NCI-H1930 (cell line): ENCODE results near the gene MAP3K8.
"Not testable (repeated sequence)": the region's sequence is repeated elsewhere in the genome, so short reads cannot be mapped to it uniquely, and the experiment has no call there.

Source experiments
- DNase-seq, 2 experiments: peaks; one replicate each; lab custom pipeline; 2025; lab: John Stamatoyannopoulos, UW

MAP3K8 gene

DNA sequence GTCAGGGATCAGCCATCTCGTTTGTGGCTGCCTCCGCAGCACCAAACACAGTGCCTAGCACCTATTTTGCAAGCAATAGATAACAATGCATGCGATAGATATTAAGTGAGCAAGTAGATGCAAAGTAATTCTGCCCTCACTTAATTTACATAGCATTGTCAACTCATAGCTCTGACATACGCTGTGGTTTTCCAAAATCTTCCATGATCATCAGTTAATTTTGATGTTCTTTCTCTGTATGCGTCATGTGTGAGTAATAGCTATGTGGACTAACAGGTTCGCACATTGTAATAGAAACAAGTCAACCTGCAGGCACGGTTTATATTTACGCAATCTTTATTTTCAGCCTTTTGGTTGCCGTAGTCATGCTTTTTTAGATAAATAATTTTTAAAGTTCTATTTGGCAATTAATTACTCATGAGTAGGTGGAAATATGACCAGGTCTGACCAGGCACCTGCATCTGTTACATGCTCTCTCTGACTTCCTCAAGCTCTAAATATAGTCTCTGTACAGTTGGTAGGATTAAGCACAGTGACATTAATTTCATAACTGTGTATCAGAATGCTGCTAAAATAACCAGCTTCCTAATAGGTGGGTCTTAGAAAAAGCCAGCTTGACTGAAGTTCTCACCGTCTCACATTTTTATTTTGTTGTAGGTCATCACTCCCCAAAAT, 13.3 kb downstream of the MAP3K8 start:
- DNase-seq, result no peak

DNA sequence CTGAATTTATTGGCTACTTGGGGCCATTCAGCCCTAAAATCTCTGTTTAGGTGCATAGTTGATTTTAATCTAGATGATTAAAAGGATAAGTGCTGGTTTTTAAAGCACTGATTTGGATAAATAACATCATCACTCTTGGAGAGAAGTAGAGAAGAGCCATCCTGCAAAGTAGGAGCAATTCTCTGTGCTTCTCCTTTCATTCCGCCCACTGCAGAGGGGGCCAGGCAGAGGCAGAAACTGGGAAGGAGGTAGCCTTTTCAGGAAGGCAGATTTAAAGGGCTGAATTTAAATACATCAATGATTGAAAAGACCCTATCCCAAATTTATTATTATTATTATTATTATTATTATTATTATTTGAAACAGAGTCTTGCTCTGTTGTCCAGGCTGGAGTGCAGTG, 14.1 kb downstream of the MAP3K8 start:
- DNase-seq, result no peak

DNA sequence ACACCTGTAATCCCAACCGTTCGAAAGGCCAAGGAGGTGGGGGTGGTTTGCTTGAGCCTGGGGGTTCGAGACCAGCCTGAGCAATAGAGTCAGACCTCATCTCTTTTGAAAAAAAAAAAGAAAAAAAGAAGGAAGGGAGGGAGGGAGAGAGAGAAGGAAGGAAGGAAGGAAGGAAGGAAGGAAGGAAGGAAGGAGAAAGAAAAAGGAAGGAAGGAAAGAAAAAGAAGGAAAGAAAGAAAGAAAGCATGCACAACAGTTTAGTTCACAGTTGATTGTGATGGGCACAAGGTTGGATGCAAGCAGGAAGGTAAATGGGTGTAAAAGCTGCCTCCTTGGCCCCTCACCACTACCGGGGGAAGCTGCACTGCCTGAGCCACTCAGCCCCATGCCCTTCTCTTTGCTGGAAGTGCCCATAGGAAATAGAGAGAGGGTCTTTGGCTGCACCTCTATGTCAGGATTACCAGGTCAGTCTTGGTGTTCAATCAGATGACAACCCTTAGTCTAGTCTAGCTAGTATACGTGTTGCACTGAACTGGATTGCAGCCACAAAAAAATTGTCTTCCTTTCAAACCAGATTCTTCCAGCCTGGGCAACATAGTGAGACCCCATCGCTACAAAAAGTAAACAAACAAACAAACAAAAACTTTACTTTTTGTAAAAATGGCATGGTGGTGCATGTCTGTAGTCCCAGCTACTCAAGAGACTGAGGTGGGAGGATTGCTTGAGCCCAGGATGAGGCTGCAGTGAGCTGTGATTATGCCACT, 20.0 kb downstream of the MAP3K8 start:
- DNase-seq, result no peak

DNA sequence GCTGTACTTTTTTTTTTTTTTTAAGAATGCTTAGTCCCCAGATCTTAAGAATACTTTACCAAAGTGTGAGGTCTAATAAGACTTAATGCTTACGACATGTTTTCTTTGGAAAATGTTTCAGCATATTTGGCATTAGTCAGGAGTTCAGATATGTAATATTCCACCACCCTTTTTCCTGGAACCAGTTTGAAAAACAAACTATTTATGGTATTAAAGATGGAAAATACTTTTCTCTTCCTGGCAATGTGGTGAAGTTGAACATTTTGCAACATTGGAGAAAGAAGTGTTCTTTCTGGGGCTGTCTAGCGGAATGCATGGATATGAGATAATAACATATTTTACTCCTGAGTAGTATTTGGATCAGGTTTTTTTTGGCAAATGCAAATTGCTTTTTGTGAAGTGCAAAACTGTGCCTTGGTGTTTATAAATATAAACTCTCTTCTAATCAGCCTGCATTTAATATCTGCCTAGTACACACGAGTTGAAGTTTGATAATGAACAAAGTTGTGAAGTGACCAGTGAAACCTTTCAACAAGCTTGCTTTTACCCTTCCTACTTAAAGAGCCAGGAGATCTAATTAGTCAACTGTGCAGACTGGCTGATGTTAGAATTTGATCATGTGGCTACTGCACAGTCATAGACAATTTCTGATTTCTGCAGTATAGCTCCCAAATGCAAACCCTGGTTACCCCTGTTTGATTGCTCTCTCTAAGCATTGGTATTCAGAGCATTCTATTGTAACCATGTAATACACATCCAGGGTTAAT, 20.9 kb downstream of the MAP3K8 start:
- no peak for DNase-seq

DNA sequence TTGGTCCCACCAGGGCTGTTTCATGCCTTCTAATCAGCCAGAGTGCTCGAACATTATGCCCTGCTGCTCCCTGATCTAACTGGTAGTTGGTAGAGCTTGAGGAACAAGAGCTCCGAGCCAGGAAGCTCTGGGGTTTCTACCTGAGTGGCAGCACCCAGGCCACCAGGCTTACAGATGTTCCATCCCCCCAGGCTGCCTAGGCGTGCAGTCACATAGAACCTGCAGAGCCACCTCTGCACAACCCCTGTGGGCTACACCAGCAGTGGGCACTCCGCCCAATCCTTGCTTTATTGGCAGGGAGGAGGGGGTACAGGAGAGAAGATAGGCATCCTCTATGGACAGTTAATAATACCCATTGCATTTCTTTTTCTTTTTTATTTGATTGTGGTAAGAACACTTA, 21.8 kb downstream of the MAP3K8 start:
- no peak for DNase-seq

DNA sequence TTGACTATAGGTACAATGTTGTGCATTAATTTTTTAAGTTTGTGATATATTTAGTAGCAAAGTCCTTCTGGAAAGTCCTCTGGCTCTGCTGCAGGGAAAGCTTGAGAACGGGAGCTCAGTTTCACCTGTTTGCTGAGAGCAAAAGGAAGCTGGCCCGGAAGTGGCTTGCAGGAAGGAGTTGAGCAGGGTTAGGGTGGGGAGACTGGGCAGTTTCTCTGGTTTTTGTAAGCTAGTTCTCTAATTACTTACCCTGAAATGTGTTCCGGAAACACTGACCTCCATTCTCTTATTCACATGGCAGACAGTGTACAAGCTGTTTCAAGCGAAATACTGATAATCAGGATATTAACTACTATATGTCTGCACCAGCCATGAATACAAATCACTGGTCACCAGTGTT, 22.3 kb downstream of the MAP3K8 start:
- DNase-seq, result no peak

DNA sequence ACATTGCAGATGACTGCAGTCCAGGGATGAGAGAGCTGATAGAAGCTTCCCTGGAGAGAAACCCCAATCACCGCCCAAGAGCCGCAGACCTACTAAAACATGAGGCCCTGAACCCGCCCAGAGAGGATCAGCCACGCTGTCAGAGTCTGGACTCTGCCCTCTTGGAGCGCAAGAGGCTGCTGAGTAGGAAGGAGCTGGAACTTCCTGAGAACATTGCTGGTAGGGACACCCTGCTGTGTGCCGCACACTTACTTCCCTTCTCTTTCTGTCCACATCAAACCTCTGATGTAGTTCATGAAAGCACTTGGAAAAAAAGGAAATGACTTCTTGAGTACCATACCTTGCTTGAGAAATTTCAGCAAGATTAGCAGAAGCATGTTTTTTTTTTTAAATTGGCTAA, 25.3 kb downstream of the MAP3K8 start:
- DNase-seq, result no peak

DNA sequence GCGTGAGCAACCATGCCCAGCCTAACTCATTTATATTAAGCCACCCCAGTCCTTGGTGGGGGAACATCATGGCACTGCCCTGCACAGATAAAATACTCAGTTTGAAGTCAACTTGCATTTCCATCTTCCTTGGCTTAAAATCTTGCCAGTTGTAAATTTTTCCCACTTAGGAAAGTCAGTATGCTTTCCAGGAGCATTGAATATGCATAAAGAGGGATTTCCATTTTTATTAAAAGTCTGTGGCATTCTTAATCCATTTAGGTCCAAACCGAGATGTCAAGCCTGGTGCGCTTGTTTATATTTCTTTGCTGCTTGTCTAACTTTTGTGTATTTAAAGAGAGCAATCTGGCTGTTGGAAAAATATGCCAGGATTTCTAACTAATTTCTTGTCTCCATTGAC, 26.1 kb downstream of the MAP3K8 start:
- no peak for DNase-seq

DNA sequence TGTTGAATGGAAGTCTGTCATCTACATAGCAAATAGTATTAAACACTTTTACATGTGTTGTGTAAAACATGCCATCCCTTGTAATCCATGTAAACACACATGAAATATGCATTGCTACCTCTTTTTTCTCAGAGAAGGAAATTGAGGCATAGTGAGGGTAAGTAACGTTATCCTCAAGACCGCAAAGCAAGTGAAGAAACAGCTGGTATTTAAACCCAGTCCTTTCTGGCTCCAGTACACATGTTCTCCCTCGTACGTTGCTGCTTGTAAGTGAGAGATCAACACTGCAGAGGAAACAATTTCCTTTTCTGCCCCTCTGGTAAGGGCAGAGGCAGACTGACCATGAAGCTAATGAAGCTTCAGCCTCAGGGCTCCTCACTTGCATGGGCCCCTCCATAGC, 28.5 kb downstream of the MAP3K8 start:
- no peak for DNase-seq

DNA sequence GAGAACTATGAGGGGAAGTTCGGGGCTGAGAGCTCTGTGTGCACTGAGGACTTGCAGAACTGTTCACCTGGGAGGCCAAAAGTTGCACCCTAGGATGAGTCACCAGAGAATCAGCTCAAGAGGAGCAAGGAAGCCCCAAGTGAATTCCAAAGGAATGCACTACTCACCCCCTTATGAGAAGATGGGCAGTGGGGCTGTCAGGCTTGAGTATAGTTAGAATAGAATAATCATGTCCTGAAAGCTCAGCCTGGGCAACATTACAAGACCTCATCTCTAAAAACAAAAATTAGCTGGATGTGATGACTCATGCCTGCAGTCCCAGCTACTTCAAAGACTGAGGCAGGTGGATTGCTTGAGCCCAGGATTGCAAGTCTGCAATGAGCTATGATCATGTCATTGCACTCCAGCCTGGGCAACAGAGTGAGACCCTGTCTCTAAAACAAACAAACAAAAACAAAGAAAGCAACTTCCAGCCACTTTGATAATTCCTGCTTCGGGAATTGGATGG, 30.0 kb downstream of the MAP3K8 start:
- no peak for DNase-seq

DNA sequence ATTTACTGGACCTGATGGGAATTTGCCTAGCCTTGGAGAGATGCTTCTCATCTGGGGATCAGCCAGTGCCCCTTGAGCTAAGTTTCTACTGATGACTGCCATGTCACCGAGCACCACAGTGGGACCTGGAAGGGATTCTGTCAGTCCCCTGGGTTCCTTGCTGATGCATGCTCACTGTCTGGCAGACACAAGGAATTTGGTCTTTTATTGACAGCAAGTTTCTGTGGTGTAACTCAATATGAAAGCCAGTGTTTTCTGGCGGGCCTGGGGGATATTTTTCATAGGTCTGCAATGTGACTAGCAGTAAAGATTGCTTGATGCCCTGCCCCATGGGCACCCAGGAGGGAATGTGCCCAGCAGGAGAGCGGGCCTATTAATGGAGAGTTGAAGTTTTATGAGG, 30.7 kb downstream of the MAP3K8 start:
- DNase-seq, result no peak

DNA sequence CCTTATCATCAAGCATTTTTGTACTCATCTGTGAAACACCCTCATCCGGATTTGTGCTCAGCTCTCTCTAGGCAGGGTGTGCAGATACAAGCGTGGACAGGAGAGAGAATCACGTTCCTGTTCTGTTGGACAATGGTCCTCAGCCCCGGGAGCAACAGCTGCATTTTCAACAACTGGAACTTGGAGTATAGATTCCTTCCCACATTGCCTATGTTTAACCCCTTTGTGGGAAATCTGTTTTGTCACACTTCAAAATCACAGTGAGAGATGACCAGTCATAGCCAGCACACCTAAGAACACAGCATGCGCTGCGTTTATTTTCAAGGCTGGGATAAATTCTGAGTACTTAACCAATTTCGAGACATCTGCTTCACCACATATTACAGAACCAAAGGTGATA, 32.5 kb downstream of the MAP3K8 start:
- DNase-seq, result no peak

DNA sequence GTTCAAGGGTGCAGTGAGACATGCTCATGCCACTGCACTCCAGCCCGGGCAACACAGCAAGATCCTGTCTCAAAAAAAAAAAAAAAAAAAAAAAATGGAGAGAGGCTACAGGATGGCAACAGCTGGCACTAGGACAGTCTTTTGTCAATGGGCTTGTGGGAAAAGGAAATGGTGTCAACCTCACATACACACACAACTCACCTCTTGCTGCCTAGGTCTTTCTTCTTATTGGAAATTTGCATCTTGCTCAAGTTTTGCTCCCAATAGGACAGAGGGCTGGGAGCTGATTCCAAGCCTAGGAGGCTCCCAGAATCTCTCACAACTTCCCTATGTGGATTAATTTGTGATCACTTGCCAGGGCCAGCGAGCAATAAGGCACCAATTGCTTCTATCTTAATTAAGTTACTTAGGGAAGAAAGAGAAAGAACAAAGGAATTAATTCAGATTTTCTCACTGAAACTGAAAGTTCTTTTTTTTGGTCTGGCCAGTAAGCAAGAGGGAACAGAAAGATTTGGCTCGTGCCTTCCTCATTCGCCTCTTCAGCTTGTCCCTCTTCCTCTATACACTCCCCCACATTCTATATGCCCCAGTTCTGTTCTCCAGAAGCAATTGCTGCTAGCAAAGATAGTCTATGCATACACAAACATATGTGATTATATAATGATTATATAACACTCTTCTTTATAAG, 33.8 kb downstream of the MAP3K8 start:
- no peak for DNase-seq

DNA sequence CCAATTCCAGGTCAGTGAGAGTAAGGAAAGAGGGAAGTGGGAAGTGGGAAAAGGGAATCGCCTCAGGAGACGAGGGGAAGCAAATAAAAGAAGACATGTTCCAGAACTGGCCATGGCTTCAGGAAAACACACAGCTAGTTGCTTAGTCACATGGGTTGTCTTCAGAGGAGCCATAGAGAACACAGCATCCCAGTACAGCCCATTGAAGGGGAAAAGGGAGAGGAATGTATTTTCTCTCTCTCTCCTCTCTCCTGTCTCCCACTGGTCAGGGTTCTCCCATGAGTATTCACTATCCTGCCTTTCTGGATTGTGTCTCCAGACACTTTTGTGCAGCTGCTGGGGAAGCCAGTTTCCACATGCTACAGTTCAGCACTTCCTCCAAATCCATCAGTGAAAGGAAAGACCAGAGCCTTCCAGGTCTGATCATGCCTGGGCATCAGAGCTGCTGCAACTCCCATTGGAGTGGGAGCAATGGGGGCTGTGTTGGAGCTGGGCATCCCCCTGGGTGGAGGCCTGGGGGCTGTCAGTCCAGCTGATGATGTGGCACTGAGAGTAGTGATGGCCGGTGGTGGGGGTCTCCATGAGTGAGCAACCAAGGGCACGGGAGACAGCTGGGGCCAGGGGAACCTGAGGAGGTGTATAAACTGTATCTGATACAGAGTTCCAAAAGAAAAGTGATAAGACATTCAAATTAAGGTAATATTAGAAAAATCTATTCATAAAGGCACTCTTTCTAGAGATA, 38.6 kb downstream of the MAP3K8 start:
- no peak for DNase-seq

DNA sequence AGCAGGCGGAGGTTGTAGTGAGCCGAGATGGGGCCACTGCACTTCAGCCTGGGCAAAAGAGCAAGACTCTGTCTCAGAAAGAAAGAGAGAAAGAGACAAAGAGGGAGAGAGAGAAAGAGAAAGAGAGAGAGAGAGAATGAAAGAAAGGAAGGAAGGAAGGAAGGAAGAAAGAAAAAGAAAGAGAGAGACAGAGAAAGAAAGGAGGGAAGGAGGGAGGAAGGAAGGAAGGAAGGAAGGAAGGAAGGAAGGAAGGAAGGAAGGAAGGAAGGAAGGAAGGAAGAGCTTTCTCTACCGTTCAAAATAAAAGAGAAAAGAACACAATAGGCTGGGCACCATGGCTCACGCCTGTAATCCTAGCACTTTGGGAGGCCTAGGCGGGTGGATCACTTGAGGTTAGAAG, 41.5 kb downstream of the MAP3K8 start:
- not testable (repeated sequence) for DNase-seq

DNA sequence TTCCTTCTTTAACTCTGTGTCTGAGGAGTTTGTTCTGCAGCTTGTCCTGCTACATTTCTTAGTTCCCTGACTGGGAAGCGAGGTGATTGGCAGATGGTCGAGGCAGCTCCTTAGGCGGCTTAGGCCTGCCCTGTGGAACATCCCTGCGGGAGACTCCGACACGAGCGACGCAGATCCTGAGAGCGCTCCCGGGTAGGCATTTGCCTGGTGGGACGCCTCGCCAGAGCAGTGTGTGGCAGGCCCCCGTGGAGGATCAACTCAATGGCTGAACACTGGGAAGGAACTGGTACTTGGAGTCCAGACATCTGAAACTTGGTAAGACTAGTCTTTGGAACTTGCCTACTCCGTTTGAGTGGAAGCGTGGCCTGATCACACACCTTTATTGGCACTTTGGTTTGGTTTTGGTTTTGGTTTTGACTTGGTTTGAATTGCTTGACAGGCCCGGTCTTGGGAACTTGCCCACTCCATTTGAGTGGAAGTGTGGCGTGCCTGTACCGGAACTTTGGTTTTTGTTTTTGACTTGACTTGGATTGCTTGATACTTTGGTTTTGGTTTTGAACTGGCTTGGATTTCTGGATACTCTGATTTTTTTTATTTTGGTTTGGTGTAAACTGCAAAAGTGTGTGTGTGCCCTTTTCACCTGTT, 42.6 kb downstream of the MAP3K8 start:
- no peak for DNase-seq

DNA sequence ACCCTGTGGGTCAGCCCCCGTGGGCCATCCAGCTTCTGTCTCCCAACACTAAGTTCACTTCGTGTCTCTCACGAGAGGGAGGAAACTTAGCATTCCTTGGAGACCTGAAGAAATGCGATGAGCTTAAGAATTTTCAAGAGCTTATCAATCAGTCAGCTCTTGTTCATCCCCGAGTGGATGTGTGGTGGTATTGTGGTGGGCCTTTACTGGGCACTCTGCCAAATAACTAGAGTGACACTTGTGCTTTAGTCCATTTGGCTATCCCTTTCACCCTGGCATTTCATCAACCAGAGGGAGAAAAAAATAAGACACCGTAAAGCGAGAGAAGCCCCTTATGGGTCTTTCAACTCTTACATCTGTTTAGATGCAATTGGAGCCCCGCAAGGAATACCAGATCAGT, 45.5 kb downstream of the MAP3K8 start:
- not testable (repeated sequence) for DNase-seq

DNA sequence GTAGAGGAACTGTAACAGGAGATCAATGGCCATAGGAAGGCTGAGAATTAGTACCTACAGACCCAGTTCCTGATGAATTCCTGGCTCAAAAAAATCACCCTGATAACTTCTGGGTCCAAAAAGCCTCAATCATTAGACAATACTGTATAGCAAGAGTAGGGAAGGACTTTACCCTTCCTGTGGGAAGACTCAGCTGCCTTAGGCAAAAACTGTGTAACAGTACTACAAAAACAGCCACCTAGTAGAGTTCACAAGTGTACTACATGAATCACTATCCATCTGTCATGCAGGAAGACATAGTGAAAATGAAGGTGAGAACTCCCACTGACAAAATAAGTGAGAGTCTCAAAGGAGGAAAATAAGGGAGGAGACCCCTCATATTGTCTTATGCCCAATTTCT, 47.6 kb downstream of the MAP3K8 start:
- DNase-seq, result no peak

DNA sequence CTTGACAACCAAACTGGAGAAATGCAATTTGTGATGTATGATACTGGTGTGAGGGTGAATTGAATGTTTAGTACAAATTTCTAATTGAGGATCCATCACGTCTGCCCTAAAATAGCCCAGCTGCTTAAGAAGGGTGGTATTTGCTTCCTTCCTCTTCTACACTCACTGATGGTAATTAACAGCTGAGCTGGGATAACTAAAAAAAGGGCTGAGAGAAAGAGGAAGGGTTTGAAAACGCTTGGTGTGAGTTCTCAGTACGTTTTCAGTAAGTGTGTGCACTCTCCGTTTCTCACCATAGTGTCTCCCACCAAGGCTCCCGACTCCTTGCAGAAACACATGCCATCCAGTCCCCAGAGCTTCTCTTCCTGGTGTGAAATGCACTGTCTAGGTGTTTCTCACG, 54.3 kb downstream of the MAP3K8 start:
- no peak for DNase-seq

DNA sequence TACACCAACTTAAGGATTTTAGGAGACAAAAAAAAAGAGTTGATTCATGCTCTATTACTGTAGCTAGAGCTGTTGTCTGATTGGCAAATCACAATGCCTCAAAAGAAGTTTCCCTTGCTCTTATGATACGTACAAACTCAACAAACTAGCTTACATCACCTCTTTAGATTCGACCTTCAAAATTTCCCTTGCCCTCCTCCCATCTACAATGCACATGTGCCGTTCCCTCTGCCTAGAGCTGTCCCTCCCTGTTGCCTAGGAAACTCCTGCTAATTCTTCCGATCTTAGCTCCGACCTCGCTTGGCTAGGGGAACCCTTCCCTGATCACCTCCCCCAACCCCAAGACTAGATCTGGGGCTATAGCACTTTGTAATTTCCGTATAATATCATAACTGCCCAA, 55.4 kb downstream of the MAP3K8 start:
- DNase-seq, result no peak
